GM21367 (cell line): ENCODE results near the gene MAB21L4.

Experiments
- ATAC-seq: cut with Tn5 transposase; IDR thresholded peaks from one replicate; pipeline ENCODE4 v1.9.1; 2021; ENCODE audit not compliant: unreplicated experiment

Gene MAB21L4

GRCh38 chr2:240925568-240926515 lies 29.9 kb upstream of the MAB21L4 start:
- ATAC-seq: no peak

- ATAC-seq: no peak
Measured at GRCh38 chr2:240925191-240925567, 29.2 kb upstream of the MAB21L4 start.

- no peak for ATAC-seq
Measured at GRCh38 chr2:240922982-240923537, 27.1 kb upstream of the MAB21L4 start.

GRCh38 chr2:240922245-240922981 lies 26.5 kb upstream of the MAB21L4 start:
- no peak for ATAC-seq

GRCh38 chr2:240921995-240922244 lies 26.0 kb upstream of the MAB21L4 start:
- no peak for ATAC-seq

- no peak for ATAC-seq
Measured at GRCh38 chr2:240921311-240921994, 25.5 kb upstream of the MAB21L4 start.

- ATAC-seq: no peak
Measured at GRCh38 chr2:240920783-240921231, 24.9 kb upstream of the MAB21L4 start.

GRCh38 chr2:240919786-240920782 lies 24.1 kb upstream of the MAB21L4 start:
- ATAC-seq: no peak

- no peak for ATAC-seq
Measured at GRCh38 chr2:240919161-240919781, 23.3 kb upstream of the MAB21L4 start.

GRCh38 chr2:240918258-240919091 lies 22.5 kb upstream of the MAB21L4 start:
- ATAC-seq: no peak

- no peak for ATAC-seq
Measured at GRCh38 chr2:240917684-240918257, 21.8 kb upstream of the MAB21L4 start.

- no peak for ATAC-seq
Measured at GRCh38 chr2:240917009-240917683, 21.2 kb upstream of the MAB21L4 start.

- no peak for ATAC-seq
Measured at GRCh38 chr2:240916571-240917008, 20.6 kb upstream of the MAB21L4 start.

- no peak for ATAC-seq
Measured at GRCh38 chr2:240915526-240916341, 19.8 kb upstream of the MAB21L4 start.

- ATAC-seq: no peak
Measured at GRCh38 chr2:240914645-240915525, 18.9 kb upstream of the MAB21L4 start.
